HG03108 (cell line): ENCODE measurements around the gene C2CD4B.

Experiments
- ATAC-seq: cut with Tn5 transposase; IDR thresholded peaks from one replicate; pipeline ENCODE4 v1.9.1; 2021; ENCODE audit warnings: moderate library complexity; ENCODE audit not compliant: unreplicated experiment

Gene C2CD4B

DNA sequence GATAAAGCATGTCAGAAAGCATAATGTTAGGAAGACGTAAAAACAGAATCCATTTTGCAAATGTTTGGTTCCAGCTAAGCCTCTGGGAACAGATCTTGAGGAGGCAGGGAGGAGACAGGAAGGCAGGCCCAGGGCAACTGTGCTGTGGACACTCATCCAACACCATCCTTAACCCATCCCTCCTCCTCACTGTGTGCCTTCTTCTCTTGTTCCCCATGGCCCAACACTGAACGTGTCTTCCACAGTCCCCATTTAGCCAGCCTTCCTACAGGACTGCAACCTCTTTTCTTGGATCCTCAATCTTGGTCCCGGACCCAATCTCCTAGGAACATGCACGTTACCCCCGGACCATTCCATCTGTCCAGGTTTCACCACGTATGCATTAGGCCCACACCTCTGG lies 15.4 kb downstream of the C2CD4B start:
- ATAC-seq = no peak

DNA sequence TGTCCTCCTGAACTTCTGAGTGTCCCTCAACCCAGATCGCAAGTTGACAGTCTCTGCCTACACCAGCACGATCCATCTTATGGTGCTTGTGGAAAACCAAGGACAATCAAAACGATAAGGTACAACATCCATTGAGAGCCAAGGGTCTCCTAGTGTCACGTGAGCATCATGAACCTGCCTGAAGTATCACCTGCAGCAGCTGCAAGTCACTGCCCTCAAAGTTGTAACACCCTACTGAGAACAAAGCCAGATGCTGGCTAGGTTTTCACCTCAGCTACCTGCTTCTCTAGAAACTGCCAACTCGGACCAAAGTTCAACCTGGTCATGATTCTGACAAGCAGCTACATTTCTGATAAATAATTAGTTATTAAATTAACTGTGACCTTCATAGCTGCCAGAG lies 17.5 kb downstream of the C2CD4B start:
- no peak for ATAC-seq

DNA sequence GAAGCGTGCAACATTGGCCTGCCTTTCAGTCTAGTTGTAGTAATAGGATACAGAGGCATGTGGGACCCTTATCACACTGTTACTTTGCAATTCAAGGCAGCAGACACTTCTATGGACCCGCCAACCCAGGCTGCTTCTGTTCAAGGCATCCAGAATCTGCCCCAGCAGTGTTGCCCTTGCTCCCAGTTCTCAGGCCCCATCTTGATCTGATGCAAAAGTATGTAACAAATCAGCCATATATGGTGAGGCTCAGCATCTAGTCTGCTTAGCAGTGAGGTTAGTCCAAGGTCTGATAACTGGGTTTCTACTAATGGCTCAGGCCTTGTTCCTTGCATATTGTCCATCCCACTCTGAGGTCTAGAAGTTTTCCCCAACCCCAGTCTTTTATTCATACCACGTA lies 17.9 kb downstream of the C2CD4B start:
- no peak for ATAC-seq

DNA sequence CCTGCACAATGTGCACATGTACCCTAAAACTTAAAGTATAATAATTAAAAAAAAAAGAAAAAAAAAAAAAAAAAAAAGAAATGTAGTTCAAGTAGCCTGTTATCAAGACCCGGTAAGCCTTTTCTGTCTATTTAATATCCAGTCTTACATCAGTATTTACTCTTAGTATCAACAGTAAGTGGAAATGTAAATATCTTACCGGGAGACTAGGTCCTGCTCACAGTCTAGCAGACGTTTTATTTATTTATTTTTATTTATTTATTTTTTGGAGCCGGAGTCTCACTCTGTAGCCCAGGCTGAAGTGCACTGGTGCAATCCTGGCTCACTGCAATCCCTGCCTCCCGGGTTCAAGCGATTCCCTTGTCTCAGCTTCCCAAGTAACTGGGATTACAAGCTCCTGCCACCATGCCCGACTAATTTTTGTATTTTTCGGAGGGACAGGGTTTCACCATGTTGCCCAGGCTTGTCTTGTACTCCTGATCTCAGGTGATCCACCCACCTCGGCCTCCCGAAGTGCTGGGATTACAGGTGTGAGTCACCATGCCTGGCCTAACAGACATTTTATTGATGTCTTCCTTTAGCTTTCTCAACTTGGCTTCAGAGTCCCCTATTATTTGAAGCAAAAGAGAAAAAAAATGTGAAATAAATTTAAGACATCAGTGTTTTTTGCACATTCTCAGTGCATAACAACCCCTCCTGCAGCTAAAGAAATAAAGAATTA lies 19.9 kb downstream of the C2CD4B start:
- no peak for ATAC-seq

DNA sequence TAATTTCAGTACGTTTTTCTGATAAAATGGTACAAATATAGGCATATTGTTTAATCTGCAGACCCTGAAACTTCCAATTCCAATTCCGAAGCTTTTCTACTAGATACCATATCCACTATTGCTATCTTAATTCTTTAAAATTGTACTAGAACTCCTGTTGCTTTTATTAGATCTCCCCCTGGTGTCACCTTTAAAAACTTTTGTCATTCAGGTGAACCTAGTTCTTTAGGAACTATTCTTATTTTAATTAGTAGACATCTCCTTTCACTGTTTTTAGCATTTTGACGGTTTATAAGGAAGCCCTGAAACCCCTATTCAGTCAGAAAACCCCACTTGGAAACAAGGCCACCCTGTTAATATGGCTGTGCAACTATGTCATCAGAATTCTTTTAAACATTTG lies 22.3 kb downstream of the C2CD4B start:
- ATAC-seq = no peak

DNA sequence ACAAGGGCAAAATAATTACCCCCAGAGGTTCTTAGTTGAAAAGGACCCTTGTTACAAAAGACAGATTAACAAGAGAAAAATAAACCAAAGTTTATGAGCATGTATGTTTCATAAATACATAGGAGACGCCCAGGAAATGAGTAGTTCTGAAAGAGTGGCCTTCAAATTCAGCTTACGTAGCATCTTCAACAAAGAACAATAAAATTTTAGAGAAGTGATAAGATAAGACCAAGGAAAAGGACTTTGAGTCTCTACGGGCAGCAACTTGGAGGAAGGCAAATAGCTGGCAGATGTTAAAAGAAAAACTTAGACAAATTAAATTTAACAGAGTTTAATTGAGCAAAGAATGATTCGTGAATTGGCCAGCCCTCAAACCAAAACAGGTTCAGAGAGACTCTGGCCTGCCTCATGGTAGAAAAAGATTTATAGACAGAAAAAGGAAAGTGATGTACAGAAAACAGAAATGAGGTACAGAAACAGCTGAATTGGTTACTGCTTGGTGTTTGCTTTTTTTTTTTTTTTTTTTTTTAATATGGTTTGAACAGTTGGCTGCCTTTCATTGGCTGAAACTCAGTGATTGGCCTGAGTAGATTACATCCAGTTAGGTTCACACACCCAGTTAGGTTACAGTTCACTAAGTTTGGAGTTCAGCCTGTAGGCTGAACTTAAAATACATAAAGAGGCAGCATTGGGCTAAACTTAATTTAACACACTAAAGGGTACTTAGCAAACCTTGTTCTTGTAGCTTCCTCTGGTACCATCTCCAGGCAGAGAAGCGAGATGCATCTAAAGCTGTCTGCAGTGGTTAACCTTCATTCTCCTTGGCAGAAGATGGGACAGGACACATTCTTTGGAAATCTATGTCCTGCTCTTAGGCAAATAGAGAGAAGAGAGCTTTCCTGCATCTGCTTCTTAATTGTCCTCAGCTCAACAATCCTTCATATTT lies 23.2 kb downstream of the C2CD4B start:
- no peak for ATAC-seq

DNA sequence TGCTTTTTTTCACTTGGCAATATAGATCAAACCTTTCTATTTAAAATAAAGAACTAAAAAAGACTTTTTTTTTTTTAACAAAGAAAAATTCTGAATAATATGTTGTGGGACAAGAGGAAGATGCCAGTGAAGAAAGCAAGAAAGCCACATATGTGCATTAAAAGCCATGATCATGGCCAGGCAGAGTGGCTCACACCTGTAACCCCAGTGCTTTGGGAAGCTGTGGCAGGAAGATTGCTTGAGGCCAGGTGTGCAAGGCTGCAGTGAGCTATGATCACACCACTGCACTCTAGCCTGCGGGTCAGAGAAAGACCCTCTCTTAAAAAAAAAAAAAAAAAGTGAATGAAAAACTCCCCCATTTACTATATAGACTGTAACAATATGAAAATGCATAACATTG lies 23.9 kb downstream of the C2CD4B start:
- ATAC-seq = no peak

DNA sequence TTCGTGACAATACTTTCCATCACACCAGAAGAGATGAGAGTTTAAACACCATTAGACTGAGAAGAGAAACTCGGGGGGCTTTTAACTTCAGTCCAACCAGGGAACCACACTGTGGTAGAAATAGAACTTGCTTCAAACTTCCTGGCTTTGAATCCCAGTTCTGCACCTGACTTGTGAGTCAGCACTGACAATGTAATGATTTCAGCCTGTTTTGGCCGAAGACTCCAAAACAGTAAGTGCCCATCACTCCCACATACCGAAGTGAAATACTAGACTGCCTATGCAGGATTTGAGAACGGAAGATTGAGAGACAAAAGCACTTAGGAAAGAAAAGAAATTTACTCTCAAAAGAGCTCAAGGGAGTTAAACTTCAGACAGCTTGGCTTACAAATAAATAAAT lies 27.0 kb downstream of the C2CD4B start:
- ATAC-seq = no peak

DNA sequence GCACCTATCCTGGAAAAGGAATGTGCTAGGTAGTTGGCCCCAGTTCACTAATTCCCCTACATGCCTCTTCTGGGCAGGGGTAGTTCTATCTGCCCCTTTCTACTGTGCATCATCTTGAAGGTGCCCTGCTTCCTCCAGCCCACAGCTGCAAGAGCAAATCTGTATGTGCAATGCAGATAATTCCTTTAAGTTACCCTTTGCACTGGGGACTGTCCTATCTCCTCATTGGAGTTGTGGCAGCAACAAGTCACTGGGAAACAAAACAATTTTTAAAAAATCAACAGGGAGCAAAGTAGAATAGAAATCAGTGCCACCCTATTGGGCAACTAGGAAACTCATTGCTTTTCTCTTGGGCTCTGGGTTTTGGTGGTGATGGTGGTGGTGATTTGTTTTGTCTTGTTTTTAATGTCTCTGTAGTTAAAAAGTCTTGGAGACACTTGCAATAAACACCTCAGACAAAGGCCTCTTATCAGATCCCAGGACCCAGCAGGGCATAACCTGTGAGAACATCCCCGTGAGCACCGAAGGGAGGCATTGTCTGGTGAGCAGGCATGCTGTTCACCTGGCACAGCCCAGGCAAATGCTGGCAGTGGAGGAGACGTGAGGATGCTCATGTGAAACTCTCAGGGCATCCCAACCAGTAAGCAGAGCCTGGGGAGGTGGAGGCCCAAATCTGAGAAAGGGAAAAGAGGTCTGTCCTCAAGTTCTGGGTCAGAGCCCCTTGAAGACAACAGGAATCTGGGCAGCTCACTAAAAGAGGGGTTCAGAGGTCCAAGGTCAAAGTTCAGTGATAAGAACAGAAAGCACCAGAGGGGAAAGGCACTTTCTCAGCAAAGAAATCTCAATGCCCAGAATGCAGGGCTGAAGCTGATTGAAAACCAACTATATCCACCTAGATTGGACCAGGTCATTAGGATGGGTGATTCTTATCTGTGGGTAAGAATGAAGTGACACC lies 27.9 kb downstream of the C2CD4B start:
- no peak for ATAC-seq

DNA sequence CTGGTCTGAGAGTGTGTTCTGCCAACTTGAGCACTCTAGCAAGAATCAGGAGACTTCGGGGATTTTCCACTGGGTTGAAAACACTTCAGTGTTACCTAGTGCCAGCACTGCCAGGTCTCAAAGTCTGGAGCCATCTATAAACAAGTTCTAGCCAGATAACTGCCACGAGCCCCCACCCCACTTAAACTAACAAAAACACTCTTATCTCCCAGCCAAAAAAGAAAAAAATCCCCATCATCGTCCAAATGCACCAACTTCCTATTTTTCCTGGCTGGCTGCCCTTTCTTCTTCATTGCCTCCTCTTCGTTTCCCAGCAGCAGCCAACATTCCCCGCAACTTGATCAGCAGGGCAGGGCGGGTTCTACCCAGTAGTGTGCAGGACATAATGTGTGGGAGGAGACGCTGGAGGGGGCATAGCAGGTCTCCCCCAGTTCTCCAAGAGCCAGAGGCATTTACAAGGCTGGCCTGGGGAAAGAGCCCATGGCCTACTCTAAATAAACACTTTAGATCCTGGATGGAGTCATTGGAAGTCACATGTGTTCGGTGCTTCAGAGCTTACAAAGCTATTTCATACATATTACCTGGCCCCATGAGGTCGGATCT lies 29.5 kb downstream of the C2CD4B start:
- no peak for ATAC-seq

DNA sequence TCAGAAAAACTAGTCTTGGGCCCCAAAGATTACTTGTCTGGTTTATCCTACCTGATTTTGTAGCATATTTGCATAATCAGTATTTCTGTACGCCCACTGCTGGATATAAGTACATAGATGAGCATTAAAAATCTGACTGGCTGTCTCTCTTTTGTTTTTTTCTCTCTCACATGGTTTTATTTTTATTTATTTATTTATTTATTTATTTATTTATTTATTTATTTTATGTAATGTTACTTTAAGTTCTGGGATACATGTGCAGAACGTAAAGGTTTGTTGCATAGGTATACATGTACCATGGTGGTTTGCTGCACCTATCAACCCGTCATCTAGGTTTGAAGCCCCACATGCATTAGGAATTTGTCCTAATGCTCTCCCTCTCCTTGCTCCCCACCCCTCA lies 31.9 kb downstream of the C2CD4B start:
- no peak for ATAC-seq

DNA sequence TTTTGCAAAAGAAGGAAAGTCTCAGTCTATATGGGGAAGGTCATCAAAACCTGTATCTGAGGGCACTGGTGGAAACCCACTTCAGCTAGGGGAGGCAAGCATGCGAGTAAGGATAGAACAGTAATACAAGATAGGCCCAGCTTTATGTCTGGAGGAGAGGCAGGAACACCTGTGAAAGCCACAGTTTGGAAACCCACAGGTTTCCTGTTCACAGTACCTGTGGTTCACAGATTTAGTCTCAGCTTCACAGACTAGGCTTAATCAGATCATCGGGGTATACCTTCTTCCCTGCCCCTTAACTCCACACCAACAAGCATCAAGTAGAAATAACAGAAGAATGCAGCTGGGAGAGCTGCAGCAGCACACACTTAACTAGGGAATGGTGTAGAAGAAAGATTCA lies 36.2 kb downstream of the C2CD4B start:
- ATAC-seq = no peak

DNA sequence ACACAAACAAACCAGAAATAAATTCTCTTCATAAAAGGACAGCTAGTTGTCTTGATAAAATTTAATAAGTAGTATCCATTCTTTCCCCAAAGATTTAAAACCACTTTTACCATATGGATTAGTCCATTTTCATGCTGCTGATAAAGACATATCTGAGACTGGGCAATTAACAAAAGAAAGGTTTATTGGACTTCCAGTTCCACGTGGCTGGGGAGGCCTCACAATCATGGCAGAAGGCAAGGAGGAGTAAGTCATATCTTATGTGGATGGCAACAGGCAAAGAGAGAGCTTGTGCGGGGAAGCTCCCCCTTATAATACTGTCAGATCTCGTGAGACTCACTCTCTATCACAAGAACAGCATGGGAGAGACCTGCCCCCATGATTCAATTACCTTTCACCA lies 38.7 kb downstream of the C2CD4B start:
- no peak for ATAC-seq

DNA sequence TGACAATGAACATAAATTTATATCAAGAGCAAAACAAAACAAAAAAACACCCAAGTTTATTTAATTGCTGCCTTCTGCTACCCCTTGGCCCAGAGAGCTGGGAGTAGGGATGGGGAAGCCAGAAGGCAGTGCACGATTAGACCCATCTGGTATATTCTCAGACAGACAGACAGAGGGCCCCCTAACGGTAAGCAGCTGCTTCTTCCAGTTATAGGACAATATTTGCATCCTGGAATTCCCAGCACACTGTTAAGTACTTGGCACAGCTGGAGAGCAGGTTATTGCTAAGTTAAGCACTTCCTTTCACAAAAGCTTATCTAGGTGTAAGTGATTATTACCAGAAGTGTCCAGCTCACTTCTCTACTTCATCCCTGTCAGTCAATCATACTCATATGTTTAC lies 39.3 kb downstream of the C2CD4B start:
- no peak for ATAC-seq

DNA sequence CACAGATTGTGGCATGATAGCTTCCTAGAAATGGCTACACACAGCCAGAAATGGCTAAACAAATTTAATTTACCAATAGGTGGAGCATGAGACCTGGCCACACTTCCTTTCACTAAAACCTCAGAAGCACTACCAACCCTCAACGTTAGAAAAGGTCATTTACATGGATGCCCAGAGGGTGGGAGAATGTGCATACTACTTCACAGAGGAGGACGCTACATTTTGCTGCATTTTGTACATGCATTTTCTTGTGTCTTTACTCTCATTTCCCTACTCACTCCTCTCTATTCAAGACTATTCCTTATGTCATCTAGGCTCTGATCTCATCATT lies 40.1 kb downstream of the C2CD4B start:
- ATAC-seq = no peak

DNA sequence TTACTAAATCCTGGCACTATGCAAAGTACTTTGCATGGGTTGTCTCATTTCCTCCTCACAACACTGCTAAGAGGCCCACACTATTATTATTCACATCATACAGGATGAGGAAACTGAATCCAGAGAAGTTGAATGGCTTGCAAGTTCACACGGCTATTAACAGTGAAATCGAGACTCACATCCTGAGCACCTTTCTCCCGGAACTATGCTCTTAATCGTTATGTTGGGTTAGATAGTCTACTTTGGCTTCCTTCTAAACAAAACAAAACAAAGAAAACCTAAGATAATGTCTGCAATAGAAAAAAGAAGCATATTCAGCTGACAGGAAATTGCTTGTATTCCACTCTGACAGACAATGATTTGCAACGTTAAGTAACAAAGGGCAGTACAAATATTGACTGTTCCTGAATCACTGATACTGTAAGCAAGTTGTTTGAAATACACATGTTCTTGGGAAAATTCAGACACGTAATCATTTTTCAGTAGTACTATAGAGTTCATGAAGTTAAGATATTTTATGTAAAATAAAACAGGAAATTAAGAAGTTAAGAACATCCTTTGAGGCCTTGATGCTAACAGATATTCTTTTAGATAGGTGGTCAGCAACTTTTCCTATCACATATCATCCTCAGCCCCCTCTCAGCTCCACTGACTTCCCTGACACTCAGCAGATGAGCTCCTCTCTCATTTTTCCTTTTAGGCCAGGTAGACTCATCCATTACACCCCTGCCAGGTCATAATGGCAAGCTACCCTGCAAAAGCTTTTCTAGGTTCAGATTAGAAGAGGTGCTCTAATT lies 40.7 kb downstream of the C2CD4B start:
- no peak for ATAC-seq

DNA sequence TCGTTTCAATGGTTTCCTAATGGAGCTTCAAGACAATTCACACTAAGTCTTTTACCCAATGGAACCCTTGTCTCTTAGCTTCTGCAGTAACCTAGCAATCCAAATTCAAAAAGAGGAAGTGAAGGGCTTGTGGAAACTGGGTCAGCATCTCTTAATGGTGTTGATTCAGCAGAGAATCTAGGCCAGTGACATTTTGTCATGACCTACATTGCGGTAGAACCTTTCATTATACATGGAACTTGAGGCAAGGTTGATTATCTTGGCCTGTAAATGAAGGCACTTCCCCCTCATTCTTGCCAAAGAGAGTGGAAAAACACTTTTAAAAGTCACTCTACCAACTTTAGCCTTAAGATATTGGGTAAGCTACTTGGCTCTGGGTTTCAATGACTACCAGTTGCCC lies 42.8 kb downstream of the C2CD4B start:
- no peak for ATAC-seq

DNA sequence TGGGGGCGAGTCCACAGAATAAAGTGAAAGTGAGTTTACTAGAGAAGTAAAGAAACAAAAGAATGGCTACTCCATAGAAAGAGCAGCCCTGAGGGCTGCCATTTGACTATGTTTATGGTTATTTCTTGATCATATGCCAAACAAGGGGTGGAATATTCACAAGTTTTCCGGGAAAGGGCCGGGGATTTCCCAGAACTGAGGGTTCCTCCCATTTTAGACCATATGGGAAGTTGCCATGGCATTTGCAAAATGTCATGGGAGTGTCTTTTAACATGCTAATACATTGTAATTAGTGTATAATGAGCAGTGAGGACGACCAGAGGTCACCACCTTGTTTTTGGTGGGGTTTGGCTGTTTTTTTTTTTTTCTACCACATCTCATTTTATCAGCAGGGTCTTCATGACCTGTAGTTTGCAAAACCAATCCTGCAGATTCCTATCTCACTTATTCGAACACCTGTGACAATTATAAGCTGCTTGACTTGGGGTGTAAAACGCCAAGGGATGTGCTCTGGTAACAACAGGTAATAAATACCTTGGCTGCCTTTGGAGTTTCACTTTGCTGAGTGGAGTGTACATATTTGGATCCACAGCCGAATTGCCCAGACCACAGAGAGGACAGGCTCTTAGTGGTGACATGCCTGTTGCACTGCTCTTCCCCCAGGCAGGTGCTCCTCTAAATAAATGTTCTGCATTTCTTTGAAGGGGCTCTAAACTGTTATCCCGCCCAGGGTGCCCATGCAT lies 43.6 kb downstream of the C2CD4B start:
- ATAC-seq = no peak

DNA sequence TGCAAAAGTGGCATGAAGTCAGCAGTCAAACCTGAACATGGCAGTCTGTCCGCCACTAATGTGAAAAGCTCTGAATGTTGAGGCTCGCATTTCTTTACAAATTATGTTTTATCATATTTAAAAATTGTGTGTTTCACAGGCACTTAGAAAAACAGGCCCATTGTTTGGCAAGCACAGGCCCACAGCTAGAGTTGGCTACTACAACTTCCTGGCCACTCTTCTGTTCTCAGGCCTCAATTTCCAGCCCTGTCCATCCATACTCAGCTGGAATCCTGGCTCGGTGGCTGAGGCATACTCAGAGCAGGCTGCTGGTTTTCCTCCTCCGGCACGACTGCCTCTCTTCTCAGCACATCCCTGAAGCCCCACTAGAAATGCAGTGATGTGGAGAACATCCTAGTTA lies 44.3 kb downstream of the C2CD4B start:
- no peak for ATAC-seq
